PC-9 (cell line): ENCODE measurements around the gene C5orf34. TPM values are rescaled to one million over a fixed set of nuclear protein-coding genes. Genes with fewer than 3 reads are reported as not detected.

Experiments used
- BruUV-seq: library from RNA; stranded (reverse); fragments of 400-500 nt; replicated peaks from 2 replicates; lab custom pipeline; 2021; lab: Mats Ljungman, UMichigan
- CTCF ChIA-PET: fragments of 300-600 bp; sonication (Branson Sonifier 250); formaldehyde crosslinking; loops from one replicate; lab custom pipeline; 2022; ENCODE audit warnings: antibody characterized with exemption; lab: Charles Lee
- POLR2A ChIA-PET: fragments of 300-600 bp; sonication (Branson Sonifier 250); formaldehyde crosslinking; loops from one replicate; lab custom pipeline; 2022; ENCODE audit warnings: antibody characterized with exemption; ENCODE audit not compliant: unreplicated experiment; lab: Charles Lee
- DNase-seq, 2 experiments: peaks; one replicate each; pipeline versions ENCODE4 v3.0.0 to v3.0.0-alpha.2; 2015 to 2022; ENCODE audit warnings: mixed read lengths in 1 of 2
- H2AFZ ChIP-seq: fragments of 200-600 bp; sonication (generic); 2 replicates; pipeline ENCODE4 v1.8.1; 2017; ENCODE audit warnings: antibody characterized with exemption
- H3F3A ChIP-seq: fragments of 200-600 bp; sonication (generic); 2 replicates; pipeline ENCODE4 v1.8.1; 2017; ENCODE audit warnings: antibody characterized with exemption, mild to moderate bottlenecking, low read depth; ENCODE audit not compliant: insufficient read depth
- H3K27ac ChIP-seq: fragments of 200-600 bp; sonication (generic); 2 replicates; pipeline ENCODE4 v1.6.1; 2016; ENCODE audit warnings: mixed run types
- H3K27me3 ChIP-seq: fragments of 200-600 bp; sonication (generic); 2 replicates; pipeline ENCODE4 v1.6.1; 2016; ENCODE audit warnings: low read depth, mixed run types; ENCODE audit not compliant: insufficient read depth
- H3K36me3 ChIP-seq: fragments of 200-600 bp; sonication (generic); 2 replicates; pipeline ENCODE4 v1.6.1; 2016; ENCODE audit warnings: low read depth, mixed run types
- H3K4me1 ChIP-seq: fragments of 200-600 bp; sonication (generic); replicated peaks from 2 replicates; pipeline ENCODE4 v1.6.1; 2016; ENCODE audit warnings: mixed run types; ENCODE audit not compliant: insufficient read depth
- H3K4me2 ChIP-seq: fragments of 200-600 bp; sonication (generic); 2 replicates; pipeline ENCODE4 v1.6.1; 2017; ENCODE audit warnings: mixed run types
- H3K4me3 ChIP-seq: fragments of 200-600 bp; sonication (generic); 2 replicates; pipeline ENCODE4 v1.6.1; 2016; ENCODE audit warnings: mixed run types
- H3K79me2 ChIP-seq: fragments of 200-600 bp; sonication (generic); 2 replicates; pipeline ENCODE4 v1.6.1; 2017; ENCODE audit warnings: low read depth, mixed run types
- H3K9me2 ChIP-seq: fragments of 200-600 bp; sonication (generic); 2 replicates; pipeline ENCODE4 v1.8.1; 2017; ENCODE audit warnings: mild to moderate bottlenecking; ENCODE audit not compliant: insufficient read depth
- H3K9me3 ChIP-seq: fragments of 200-600 bp; sonication (generic); 2 replicates; pipeline ENCODE4 v1.8.1; 2016; ENCODE audit warnings: low read depth; ENCODE audit not compliant: insufficient read depth
- H4K20me1 ChIP-seq: fragments of 200-600 bp; sonication (generic); 2 replicates; pipeline ENCODE4 v1.8.1; 2017; ENCODE audit not compliant: insufficient read depth
- CTCF ChIP-seq: fragments of 200-600 bp; sonication (generic); conservative IDR thresholded peaks from 2 replicates; pipeline ENCODE4 v1.6.1; 2017; ENCODE audit warnings: mixed run types, antibody characterized with exemption, mild to moderate bottlenecking, moderate library complexity
- EZH2 ChIP-seq: fragments of 200-600 bp; sonication (generic); IDR thresholded peaks from 2 replicates; pipeline ENCODE4 v1.8.0; 2017; ENCODE audit warnings: antibody characterized with exemption, low read depth
- intact Hi-C: fragments of 100-400 bp; cut with micrococcal nuclease; formaldehyde crosslinking; loops from one replicate; pipeline ENCODE4 v1.10.0; 2022; ENCODE audit not compliant: unreplicated experiment
- total RNA-seq: library from RNA; stranded (reverse); gene quantifications from 2 replicates; pipeline ENCODE4 v1.2.3, GENCODE V29; 2021

C5orf34 gene
- total RNA-seq, 1 experiment from 2014 or later = 22.6 TPM

DNA sequence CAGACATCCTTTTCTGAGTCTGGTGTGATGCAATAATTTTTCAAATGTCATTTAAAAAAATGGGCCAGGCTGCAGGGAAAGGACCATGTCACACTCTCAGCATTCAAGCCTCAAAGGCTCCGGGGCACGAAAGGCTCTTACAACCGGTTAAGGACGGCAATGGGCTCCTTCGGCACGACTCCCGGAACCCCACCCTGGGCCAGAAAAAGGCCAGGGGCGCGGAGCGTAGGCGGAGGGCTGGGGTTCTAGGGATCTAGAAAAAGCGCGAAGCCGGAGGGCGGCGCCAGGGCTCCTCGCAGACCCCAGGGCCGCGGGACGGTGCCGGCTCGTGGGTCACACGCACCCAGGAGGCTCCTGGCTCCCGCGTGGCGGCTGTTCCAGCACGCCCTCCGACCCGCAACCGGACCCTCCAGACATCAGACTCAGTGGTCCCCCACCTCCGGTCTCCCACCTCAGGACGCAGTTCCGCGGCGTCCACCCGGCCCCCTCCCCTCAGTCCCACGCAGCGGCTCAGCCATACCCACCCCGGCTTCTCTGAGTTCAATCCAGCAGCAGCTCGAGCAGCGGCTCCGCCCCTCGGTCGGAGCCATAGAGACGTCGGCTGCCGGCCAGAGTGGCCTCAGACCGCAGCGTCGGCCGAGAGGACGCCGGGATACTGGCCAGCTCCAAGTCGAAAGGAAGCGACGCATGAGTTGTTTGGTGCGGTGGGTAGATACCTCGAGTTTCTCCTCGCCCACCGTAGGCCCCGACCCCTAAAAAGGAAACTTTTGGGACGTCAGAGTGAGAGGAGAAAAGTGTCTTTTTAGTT lies 31.4 kb downstream of the C5orf34 start, which contains the start of gene TMEM267:
TSS of gene TMEM267 (minus strand) at position 568 of the 808 bp plus-strand sequence. CDS start 29,896 bp downstream, outside the sequence.
- peak within 1 kb of the TSS; percentile 69 for H3K4me3 ChIP-seq
- H3K4me1 ChIP-seq = peaks cover 21% of the 10 kb centered on the region
- H3K9me2 ChIP-seq = no peaks in the 10 kb centered on the region
- H4K20me1 ChIP-seq = 0 out of 2 replicates have a peak, but pooled peaks cover 3% of the 10 kb centered on the region
- H3K36me3 ChIP-seq = peaks cover 5% of the 10 kb centered on the region
- H3K27ac ChIP-seq = peak within 1 kb of the TSS; percentile 86
- TSS peak; percentile 61 for BruUV-seq
- H3K9me3 ChIP-seq = no peaks in the 10 kb centered on the region
- peaks cover 17% of the 10 kb centered on the region for H3F3A ChIP-seq
- peak within 1 kb of the TSS; percentile 75 for H3K4me2 ChIP-seq
- no peaks in the 10 kb centered on the region for H3K27me3 ChIP-seq
- POLR2A ChIA-PET = interaction anchor here (0.5 to 1.8 kb wide), 26 partner anchors 31 to 1579 kb away, joined by 3 to 51 read pairs (median 5); partner anchors contain the start of genes C5orf34, HMGCS1, RIMOC1 and ZNF131
- TF ChIP-seq EZH2 (no peak), CTCF (no peak)
- CTCF ChIA-PET = interaction anchor here (0.6 to 4.0 kb wide), 38 partner anchors 20 to 1580 kb away, joined by 3 to 53 read pairs (median 7); partner anchors contain the start of genes C5orf34, HMGCS1, NIM1K and NNT
- peak within 1 kb of the TSS; percentile 92 for H2AFZ ChIP-seq
- intact Hi-C loops = loop anchor here (1.0 to 5.0 kb wide), 12 partner anchors 32 to 576 kb away; partner anchors contain the start of genes C5orf34, HMGCS1 and PAIP1
- peak; percentile 93 to 96 for DNase-seq
- H3K79me2 ChIP-seq = peaks cover 36% of the 10 kb centered on the region

GRCh38 chr5:43482490-43483297 lies 32.3 kb downstream of the C5orf34 start:
- ChIA-PET POLR2A (no interaction called here), CTCF (interaction anchor here (1.5 to 4.0 kb wide), 2 partner anchors 52 to 93 kb away, joined by 3 to 53 read pairs; no protein-coding TSS in a partner anchor)
- peak overlapping the region; percentile 69 for H3K4me3 ChIP-seq
- H3K27me3 ChIP-seq = no peaks in the 10 kb centered on the region
- TF ChIP-seq EZH2 = no peak
- TF ChIP-seq CTCF = no peak; the same call in 1 of the 2 replicates
- H3K36me3 ChIP-seq = peaks cover 5% of the 10 kb centered on the region
- DNase-seq = peak in 1 of 2 experiments; percentile 65
- H2AFZ ChIP-seq = peak overlapping the region; percentile 92
- no TSS peak for BruUV-seq
- H3K79me2 ChIP-seq = peaks cover 41% of the 10 kb centered on the region
- peak overlapping the region; percentile 75 for H3K4me2 ChIP-seq
- 0 out of 2 replicates have a peak, but pooled peaks cover 4% of the 10 kb centered on the region for H4K20me1 ChIP-seq
- peaks cover 21% of the 10 kb centered on the region for H3K4me1 ChIP-seq
- H3K27ac ChIP-seq = peak overlapping the region; percentile 86
- intact Hi-C loops = loop anchor here (1.0 to 5.0 kb wide), 9 partner anchors 33 to 575 kb away; partner anchors contain the start of genes C5orf34, HMGCS1 and PAIP1
- H3F3A ChIP-seq = peaks cover 17% of the 10 kb centered on the region
- H3K9me3 ChIP-seq = no peaks in the 10 kb centered on the region
- no peaks in the 10 kb centered on the region for H3K9me2 ChIP-seq
